ENCODE data around the gene KLHL25. TPM values are rescaled to one million over a fixed set of nuclear protein-coding genes. Genes with fewer than 3 reads are reported as not detected.

KLHL25 gene
- total and polyA plus RNA-seq, 2 of the 13 experiments (the other 11 are each of a cell fraction or from before 2014, with no cell fraction given), result 3.7 to 8.2 TPM

GRCh38 chr15:85840079-85840801 is 45.5 kb upstream of the KLHL25 start (continued):
- TF ChIP-seq RNF219 (CRISPR knock-in tag; IDR thresholded peaks at IDR 0.05) (no peak), GATAD1 (CRISPR knock-in tag; IDR thresholded peaks at IDR 0.05) (peak; percentile 59; the same call in 1 of the 2 replicates), ZNF557 (CRISPR knock-in tag; IDR thresholded peaks at IDR 0.05) (no peak), KLF16 (CRISPR knock-in tag; IDR thresholded peaks at IDR 0.05) (peak in 1 of 2 experiments; percentile 87; a peak in 2 of 4 replicates), NFKBIZ (CRISPR knock-in tag; IDR thresholded peaks at IDR 0.05) (peak; percentile 79; the same call in 1 of the 2 replicates), ZNF740 (CRISPR knock-in tag; IDR thresholded peaks at IDR 0.05) (peak; percentile 58; the same call in 1 of the 2 replicates), ZNF382 (CRISPR knock-in tag; IDR thresholded peaks at IDR 0.05; ENCODE audit: borderline replicate concordance) (no peak), ZNF512 (CRISPR knock-in tag; IDR thresholded peaks at IDR 0.05) (peak; percentile 37; the same call in 1 of the 2 replicates), SRY (CRISPR knock-in tag; IDR thresholded peaks at IDR 0.05) (no peak), ZNF407 (CRISPR knock-in tag; IDR thresholded peaks at IDR 0.05; ENCODE audit: not compliant biosample characterization) (no peak), ZNF510 (CRISPR knock-in tag; IDR thresholded peaks at IDR 0.05; ENCODE audit: low read depth) (0 out of 2 replicates have a peak, but pooled peaks have one; percentile 53), TP53 (CRISPR knock-in tag; conservative IDR thresholded peaks at IDR 0.05) (peak; percentile 60; the same call in 1 of the 2 replicates), RAD21 (CRISPR knock-in tag; IDR thresholded peaks at IDR 0.05) (peak; percentile 97), ZNF674 (CRISPR knock-in tag; IDR thresholded peaks at IDR 0.05; ENCODE audit: low read depth) (no peak), TBP (CRISPR knock-in tag; IDR thresholded peaks at IDR 0.05) (0 out of 2 replicates have a peak, but pooled peaks have one; percentile 47), TBX3 (IDR thresholded peaks at IDR 0.05; ENCODE audit: borderline replicate concordance) (no peak; the same call in 1 of the 2 replicates)

All from HepG2 (cell line).